ENCODE results near the gene PCK2.

Gene PCK2

DNA sequence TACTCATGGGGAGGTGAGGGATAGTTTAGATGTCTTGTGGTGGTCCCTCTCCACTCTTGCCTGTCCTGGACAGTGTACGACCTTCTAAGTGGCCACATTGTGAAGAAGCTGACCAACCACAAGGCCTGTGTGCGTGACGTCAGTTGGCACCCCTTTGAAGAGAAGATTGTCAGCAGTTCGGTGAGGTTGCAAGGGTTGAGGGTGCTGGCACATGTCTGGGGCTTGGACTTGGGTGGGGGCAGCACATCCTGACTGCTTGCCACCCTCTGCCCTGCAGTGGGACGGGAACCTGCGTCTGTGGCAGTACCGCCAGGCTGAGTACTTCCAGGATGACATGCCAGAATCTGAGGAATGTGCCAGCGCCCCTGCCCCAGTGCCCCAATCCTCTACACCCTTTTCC, 28.8 kb downstream of the PCK2 start:
- Histone ChIP-seq H3K27me3 (ENCODE audit: insufficient read depth, poor library complexity, severe bottlenecking) (no peaks in the 10 kb centered on the region), H3K4me3 (replicated peaks; ENCODE audit: insufficient read depth, low read length) (no peak overlapping the region), H3K27ac (replicated peaks) (no peak overlapping the region)
- no peak for TF ChIP-seq GABPA (IDR thresholded peaks at IDR 0.05; ENCODE audit: low read depth)
- TF ChIP-seq, protein P1, sequence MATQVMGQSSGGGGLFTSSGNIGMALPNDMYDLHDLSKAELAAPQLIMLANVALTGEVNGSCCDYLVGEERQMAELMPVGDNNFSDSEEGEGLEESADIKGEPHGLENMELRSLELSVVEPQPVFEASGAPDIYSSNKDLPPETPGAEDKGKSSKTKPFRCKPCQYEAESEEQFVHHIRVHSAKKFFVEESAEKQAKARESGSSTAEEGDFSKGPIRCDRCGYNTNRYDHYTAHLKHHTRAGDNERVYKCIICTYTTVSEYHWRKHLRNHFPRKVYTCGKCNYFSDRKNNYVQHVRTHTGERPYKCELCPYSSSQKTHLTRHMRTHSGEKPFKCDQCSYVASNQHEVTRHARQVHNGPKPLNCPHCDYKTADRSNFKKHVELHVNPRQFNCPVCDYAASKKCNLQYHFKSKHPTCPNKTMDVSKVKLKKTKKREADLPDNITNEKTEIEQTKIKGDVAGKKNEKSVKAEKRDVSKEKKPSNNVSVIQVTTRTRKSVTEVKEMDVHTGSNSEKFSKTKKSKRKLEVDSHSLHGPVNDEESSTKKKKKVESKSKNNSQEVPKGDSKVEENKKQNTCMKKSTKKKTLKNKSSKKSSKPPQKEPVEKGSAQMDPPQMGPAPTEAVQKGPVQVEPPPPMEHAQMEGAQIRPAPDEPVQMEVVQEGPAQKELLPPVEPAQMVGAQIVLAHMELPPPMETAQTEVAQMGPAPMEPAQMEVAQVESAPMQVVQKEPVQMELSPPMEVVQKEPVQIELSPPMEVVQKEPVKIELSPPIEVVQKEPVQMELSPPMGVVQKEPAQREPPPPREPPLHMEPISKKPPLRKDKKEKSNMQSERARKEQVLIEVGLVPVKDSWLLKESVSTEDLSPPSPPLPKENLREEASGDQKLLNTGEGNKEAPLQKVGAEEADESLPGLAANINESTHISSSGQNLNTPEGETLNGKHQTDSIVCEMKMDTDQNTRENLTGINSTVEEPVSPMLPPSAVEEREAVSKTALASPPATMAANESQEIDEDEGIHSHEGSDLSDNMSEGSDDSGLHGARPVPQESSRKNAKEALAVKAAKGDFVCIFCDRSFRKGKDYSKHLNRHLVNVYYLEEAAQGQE (IDR thresholded peaks at IDR 0.05; ENCODE audit: insufficient replicate concordance, low read depth): no peak
- no peak for TF ChIP-seq SPI1 (IDR thresholded peaks at IDR 0.05; ENCODE audit: borderline replicate concordance, low read depth)
- TF ChIP-seq, protein P2, sequence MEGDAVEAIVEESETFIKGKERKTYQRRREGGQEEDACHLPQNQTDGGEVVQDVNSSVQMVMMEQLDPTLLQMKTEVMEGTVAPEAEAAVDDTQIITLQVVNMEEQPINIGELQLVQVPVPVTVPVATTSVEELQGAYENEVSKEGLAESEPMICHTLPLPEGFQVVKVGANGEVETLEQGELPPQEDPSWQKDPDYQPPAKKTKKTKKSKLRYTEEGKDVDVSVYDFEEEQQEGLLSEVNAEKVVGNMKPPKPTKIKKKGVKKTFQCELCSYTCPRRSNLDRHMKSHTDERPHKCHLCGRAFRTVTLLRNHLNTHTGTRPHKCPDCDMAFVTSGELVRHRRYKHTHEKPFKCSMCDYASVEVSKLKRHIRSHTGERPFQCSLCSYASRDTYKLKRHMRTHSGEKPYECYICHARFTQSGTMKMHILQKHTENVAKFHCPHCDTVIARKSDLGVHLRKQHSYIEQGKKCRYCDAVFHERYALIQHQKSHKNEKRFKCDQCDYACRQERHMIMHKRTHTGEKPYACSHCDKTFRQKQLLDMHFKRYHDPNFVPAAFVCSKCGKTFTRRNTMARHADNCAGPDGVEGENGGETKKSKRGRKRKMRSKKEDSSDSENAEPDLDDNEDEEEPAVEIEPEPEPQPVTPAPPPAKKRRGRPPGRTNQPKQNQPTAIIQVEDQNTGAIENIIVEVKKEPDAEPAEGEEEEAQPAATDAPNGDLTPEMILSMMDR (IDR thresholded peaks at IDR 0.05; ENCODE audit: insufficient read depth, low read length): no peak
- 0 out of 2 replicates have a peak, but pooled peaks have one; percentile 16 for TF ChIP-seq POLR2AphosphoS5 (IDR thresholded peaks at IDR 0.05; ENCODE audit: low read depth)
- DNase-seq (ENCODE audit: low read depth in 1 of 2, low spot score in 1 of 2): no peak

DNA sequence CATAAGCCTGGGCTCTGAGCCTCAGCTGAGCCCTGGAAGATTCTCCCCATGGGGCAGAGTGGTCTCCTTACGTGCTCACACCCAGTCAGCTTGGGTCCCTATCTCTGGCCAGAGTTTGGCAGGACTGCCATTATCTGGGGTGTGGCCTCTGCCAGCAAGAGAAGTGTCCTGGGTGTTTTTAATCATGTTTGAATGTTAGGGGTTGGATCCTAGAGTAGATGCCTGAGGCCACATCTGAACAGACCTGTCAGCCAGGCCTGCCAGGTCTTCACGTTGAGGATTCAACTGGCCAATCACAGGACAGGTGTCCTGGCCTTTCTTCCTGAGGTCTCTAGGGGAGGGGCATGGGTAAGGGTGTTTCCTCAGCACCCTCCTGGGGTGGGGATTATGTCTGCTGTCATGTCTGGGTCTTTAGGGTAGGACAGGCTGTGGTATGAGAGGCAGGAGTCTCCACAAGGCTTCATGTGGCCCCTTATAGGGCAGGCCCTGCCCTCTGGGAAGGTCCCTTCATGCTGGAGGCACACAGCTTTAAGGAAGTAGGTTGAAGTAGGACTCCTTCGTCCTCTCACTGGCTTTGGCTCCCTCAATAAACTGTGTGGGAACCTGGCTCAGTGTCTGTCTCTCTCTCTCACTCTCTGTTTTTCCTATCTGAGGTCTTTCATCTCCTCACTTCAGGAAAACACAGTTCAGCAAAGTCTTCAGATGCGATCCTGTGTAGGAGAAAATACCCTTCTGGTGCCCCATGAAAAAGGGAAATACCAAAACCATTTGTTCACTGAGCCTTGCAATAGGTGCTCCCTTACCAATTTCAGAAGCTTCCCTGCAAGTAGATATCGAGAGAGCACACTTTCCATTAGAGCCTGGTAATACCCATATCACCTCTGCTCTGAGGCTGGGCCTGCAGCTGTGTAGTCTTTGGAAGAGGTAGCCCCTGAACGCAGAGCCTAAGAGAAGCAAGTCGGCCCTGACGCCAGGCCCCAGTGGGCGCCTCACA, 29.6 kb downstream of the PCK2 start:
- Histone ChIP-seq H3K27ac (replicated peaks) (peak overlapping the region; percentile 26; the same call in 1 of the 2 replicates), H3K27me3 (ENCODE audit: insufficient read depth, poor library complexity, severe bottlenecking) (no peaks in the 10 kb centered on the region), H3K4me3 (replicated peaks; ENCODE audit: insufficient read depth, low read length) (no peak overlapping the region)
- DNase-seq (ENCODE audit: low read depth in 1 of 2, low spot score in 1 of 2): peak in 1 of 2 experiments; percentile 3
- TF ChIP-seq SPI1 (IDR thresholded peaks at IDR 0.05; ENCODE audit: borderline replicate concordance, low read depth) (no peak), GABPA (IDR thresholded peaks at IDR 0.05; ENCODE audit: low read depth) (no peak), POLR2AphosphoS5 (IDR thresholded peaks at IDR 0.05; ENCODE audit: low read depth) (no peak)
- TF ChIP-seq, protein P1 (IDR thresholded peaks at IDR 0.05; ENCODE audit: insufficient replicate concordance, low read depth): no peak
- TF ChIP-seq, protein P2 (IDR thresholded peaks at IDR 0.05; ENCODE audit: insufficient read depth, low read length): no peak

DNA sequence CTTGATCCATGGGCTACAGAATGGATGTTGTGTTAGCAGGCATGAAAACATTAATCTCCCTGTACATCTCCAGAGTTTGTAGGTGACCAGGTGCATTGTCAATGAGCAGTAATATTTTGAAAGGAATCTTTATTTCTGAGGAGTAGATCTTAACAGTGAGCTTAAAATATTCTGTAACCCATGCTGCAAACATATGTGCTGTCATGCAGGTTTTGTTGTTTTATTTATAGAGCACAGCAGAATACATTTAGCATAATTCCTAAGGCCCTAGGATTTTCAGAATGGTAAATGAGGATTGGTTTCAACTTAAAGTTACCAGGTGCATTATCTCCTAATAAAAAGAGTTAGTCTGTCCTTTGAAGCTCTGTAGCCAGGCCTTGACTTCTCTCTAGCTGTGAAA, 32.8 kb downstream of the PCK2 start:
- DNase-seq (ENCODE audit: low read depth in 1 of 2, low spot score in 1 of 2): no peak
- H3K27ac ChIP-seq (replicated peaks): no peak overlapping the region
- TF ChIP-seq, protein P2 (IDR thresholded peaks at IDR 0.05; ENCODE audit: insufficient read depth, low read length): no peak
- TF ChIP-seq SPI1 (IDR thresholded peaks at IDR 0.05; ENCODE audit: borderline replicate concordance, low read depth): no peak
- TF ChIP-seq GABPA (IDR thresholded peaks at IDR 0.05; ENCODE audit: low read depth): no peak
- no peak for TF ChIP-seq POLR2AphosphoS5 (IDR thresholded peaks at IDR 0.05; ENCODE audit: low read depth)
- TF ChIP-seq, protein P1 (IDR thresholded peaks at IDR 0.05; ENCODE audit: insufficient replicate concordance, low read depth): no peak
- H3K27me3 ChIP-seq (ENCODE audit: insufficient read depth, poor library complexity, severe bottlenecking): no peaks in the 10 kb centered on the region
- no peak overlapping the region for H3K4me3 ChIP-seq (replicated peaks; ENCODE audit: insufficient read depth, low read length)
